WERI-Rb-1 (cell line): Measurements from ENCODE around the gene WDR27.

Source experiments
- DNase-seq: peaks from one replicate; pipeline ENCODE4 v3.0.0-alpha.2; 2020
- H3K27ac ChIP-seq: fragments of 250-450 bp; sonication (Bioruptor Pico); 2 replicates; pipeline ENCODE4 v1.5.1; 2020; ENCODE audit warnings: mild to moderate bottlenecking, moderate library complexity
- H3K27me3 ChIP-seq: fragments of 250-450 bp; sonication (Bioruptor Pico); 2 replicates; pipeline ENCODE4 v1.5.1; 2021; ENCODE audit warnings: mild to moderate bottlenecking, low read depth, moderate library complexity; ENCODE audit not compliant: insufficient read depth, severe bottlenecking
- H3K36me3 ChIP-seq: fragments of 250-450 bp; sonication (Bioruptor Pico); 2 replicates; pipeline ENCODE4 v1.5.1; 2020; ENCODE audit warnings: mild to moderate bottlenecking, moderate library complexity
- H3K4me3 ChIP-seq: 2 replicates; pipeline ENCODE4 v1.5.1; 2011; ENCODE audit warnings: low read depth, mild to moderate bottlenecking, control low read depth, low read length
- H3K9me3 ChIP-seq: fragments of 250-450 bp; sonication (Bioruptor Pico); 2 replicates; pipeline ENCODE4 v1.5.1; 2021; ENCODE audit warnings: mild to moderate bottlenecking, moderate library complexity; ENCODE audit not compliant: severe bottlenecking
- TF ChIP-seq, protein P1 (sequence below): IDR thresholded peaks from 2 replicates; pipeline ENCODE4 v1.5.1; 2011; ENCODE audit warnings: low read depth, mild to moderate bottlenecking, control low read depth, inconsistent platforms, low read length

WDR27 gene

GRCh38 chr6:169640983-169641382 lies 60.8 kb downstream of the WDR27 start:
- TF ChIP-seq, protein P1, sequence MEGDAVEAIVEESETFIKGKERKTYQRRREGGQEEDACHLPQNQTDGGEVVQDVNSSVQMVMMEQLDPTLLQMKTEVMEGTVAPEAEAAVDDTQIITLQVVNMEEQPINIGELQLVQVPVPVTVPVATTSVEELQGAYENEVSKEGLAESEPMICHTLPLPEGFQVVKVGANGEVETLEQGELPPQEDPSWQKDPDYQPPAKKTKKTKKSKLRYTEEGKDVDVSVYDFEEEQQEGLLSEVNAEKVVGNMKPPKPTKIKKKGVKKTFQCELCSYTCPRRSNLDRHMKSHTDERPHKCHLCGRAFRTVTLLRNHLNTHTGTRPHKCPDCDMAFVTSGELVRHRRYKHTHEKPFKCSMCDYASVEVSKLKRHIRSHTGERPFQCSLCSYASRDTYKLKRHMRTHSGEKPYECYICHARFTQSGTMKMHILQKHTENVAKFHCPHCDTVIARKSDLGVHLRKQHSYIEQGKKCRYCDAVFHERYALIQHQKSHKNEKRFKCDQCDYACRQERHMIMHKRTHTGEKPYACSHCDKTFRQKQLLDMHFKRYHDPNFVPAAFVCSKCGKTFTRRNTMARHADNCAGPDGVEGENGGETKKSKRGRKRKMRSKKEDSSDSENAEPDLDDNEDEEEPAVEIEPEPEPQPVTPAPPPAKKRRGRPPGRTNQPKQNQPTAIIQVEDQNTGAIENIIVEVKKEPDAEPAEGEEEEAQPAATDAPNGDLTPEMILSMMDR = no peak
- no peaks in the 10 kb centered on the region; the same call in 1 of the 2 replicates for H3K36me3 ChIP-seq
- no peak overlapping the region for H3K4me3 ChIP-seq
- no peak overlapping the region for H3K27ac ChIP-seq
- no peaks in the 10 kb centered on the region for H3K27me3 ChIP-seq
- DNase-seq = no peak
- H3K9me3 ChIP-seq = no peaks in the 10 kb centered on the region

- no peak for DNase-seq
- Histone ChIP-seq H3K9me3 (no peaks in the 10 kb centered on the region), H3K36me3 (no peaks in the 10 kb centered on the region; the same call in 1 of the 2 replicates), H3K27ac (no peak overlapping the region), H3K4me3 (no peak overlapping the region), H3K27me3 (no peaks in the 10 kb centered on the region)
- TF ChIP-seq, protein P1 = no peak
These were observed 61.4 kb downstream of the WDR27 start for GRCh38 chr6:169640351-169640852.

DNA sequence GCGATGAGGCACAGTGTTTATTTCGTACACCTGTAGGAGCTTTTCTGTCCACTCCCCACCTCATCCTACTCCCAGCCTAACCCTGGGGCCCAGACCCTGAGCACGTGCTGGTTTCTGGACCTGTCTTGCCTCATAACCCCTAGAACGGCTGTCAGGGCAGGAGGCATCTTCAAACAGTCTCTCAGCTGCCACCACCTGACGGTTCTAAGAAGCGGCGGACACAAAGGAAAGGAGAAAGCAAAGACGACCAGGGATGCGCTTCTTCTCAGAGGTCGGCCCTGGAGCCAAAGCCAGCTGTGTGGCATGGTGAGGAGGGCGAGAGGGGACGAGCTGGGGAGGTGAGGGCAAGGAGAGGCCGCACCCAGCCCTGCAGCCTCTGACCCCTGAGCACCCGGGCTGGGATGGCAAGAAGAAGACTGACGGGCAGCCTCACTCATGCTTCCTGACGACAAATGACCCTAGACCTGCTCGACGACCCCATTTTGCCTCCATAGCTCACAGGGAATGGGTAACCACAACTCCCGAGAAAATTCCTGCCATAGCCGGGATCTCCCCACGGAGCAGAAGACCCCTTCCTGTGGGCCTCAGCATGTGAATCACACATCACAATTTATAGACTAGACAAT lies 62.1 kb downstream of the WDR27 start:
- H3K9me3 ChIP-seq = no peaks in the 10 kb centered on the region
- TF ChIP-seq, protein P1 = no peak
- H3K36me3 ChIP-seq = no peaks in the 10 kb centered on the region; the same call in 1 of the 2 replicates
- no peaks in the 10 kb centered on the region for H3K27me3 ChIP-seq
- DNase-seq = no peak
- no peak overlapping the region for H3K4me3 ChIP-seq
- H3K27ac ChIP-seq = no peak overlapping the region

DNA sequence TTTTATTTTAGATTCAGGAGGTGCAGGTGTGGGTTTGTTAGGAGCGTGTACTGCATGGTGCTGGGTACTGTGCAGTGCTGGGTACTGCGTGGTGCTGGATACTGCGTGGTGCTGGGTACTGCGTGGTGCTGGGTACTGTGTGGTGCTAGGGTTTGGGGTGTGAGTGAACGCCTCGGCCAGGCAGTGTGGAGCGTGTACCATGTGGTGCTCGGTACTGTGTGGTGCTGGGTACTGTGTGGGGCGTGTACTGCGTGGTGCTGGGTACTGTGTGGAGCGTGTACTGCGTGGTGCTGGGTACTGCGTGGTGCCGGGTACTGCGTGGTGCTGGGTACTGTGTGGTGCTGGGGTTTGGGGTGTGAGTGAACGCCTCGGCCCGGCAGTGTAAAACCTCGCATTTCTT lies 62.9 kb downstream of the WDR27 start:
- DNase-seq = no peak
- TF ChIP-seq, protein P1 = no peak
- Histone ChIP-seq H3K36me3 (no peaks in the 10 kb centered on the region; the same call in 1 of the 2 replicates), H3K27ac (no peak overlapping the region), H3K9me3 (no peaks in the 10 kb centered on the region), H3K27me3 (no peaks in the 10 kb centered on the region), H3K4me3 (no peak overlapping the region)

GRCh38 chr6:169638388-169638787 lies 63.4 kb downstream of the WDR27 start:
- Histone ChIP-seq H3K27me3 (no peaks in the 10 kb centered on the region), H3K9me3 (no peaks in the 10 kb centered on the region), H3K36me3 (peaks cover 4% of the 10 kb centered on the region), H3K27ac (no peak overlapping the region), H3K4me3 (no peak overlapping the region)
- TF ChIP-seq, protein P1 = no peak
- no peak for DNase-seq

DNA sequence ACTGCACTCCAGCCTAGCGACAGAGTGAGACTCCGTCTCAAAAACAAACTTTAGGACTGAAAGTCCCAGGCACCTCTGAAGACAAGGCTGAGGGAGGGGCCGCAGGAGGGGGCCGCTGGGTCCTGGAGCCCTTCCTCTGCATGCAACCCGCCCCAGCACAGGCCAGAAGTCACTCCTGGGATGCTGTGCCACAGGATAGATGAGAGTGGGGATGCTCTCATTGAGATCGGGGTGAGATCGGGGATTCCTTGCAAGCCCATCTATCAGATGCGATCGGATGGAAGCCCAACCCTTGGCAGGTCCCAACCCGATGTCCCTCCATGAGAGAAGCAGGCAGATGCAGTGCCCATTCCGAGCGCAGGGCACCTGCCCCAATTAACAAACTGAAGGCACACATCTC lies 66.5 kb downstream of the WDR27 start:
- Histone ChIP-seq H3K27me3 (no peaks in the 10 kb centered on the region), H3K9me3 (no peaks in the 10 kb centered on the region), H3K36me3 (peaks cover 14% of the 10 kb centered on the region), H3K27ac (no peak overlapping the region), H3K4me3 (no peak overlapping the region)
- TF ChIP-seq, protein P1 = no peak
- DNase-seq = no peak
